Progenitor cell of endocrine pancreas (in vitro differentiated cells): Measurements from ENCODE around the gene TAP1. TPM values are rescaled to one million over a fixed set of nuclear protein-coding genes. Genes with fewer than 3 reads are reported as not detected.

ENCODE experiments used
- DNase-seq: peaks from one replicate; pipeline ENCODE4 v3.0.0; 2021; ENCODE audit warnings: low spot score; ENCODE audit not compliant: unreplicated experiment
- H3K27ac Mint-ChIP-seq: 2 replicates; pipeline ENCODE4 v1.8.0; 2021; ENCODE audit warnings: mild to moderate bottlenecking, moderate library complexity, mixed read lengths
- H3K27me3 Mint-ChIP-seq: 2 replicates; pipeline ENCODE4 v1.8.0; 2021; ENCODE audit warnings: mixed read lengths
- H3K36me3 Mint-ChIP-seq: 2 replicates; pipeline ENCODE4 v1.8.0; 2022; ENCODE audit warnings: mixed read lengths; ENCODE audit not compliant: insufficient read depth
- H3K4me1 Mint-ChIP-seq: 2 replicates; pipeline ENCODE4 v1.8.0; 2021; ENCODE audit warnings: low read depth, mixed read lengths
- H3K4me3 Mint-ChIP-seq: 2 replicates; pipeline ENCODE4 v1.8.0; 2021; ENCODE audit warnings: low read depth, mild to moderate bottlenecking, moderate library complexity, mixed read lengths
- H3K9me3 Mint-ChIP-seq: 2 replicates; pipeline ENCODE4 v1.8.0; 2021; ENCODE audit warnings: low read depth, mixed read lengths
- total RNA-seq: library from RNA; stranded (reverse); gene quantifications from 2 replicates; pipeline ENCODE4 v1.2.1, GENCODE V29; 2021
- TF ChIP-seq, protein P1 (sequence below): fragments of 200-600 bp; sonication (generic); IDR thresholded peaks from one replicate; pipeline ENCODE4 v1.5.0; 2021; ENCODE audit warnings: antibody characterized with exemption, mild to moderate bottlenecking; ENCODE audit not compliant: unreplicated experiment

TAP1 gene
- total RNA-seq, 1 donor from 2014 or later = 0.50 TPM

- Mint-ChIP-seq H3K27me3 (peaks cover 69% of the 10 kb centered on the region), H3K36me3 (no peaks in the 10 kb centered on the region), H3K9me3 (no peaks in the 10 kb centered on the region), H3K4me3 (peak overlapping the region; percentile 84), H3K4me1 (peaks cover 10% of the 10 kb centered on the region), H3K27ac (no peak overlapping the region)
- no peak for DNase-seq
- TF ChIP-seq, protein P1, sequence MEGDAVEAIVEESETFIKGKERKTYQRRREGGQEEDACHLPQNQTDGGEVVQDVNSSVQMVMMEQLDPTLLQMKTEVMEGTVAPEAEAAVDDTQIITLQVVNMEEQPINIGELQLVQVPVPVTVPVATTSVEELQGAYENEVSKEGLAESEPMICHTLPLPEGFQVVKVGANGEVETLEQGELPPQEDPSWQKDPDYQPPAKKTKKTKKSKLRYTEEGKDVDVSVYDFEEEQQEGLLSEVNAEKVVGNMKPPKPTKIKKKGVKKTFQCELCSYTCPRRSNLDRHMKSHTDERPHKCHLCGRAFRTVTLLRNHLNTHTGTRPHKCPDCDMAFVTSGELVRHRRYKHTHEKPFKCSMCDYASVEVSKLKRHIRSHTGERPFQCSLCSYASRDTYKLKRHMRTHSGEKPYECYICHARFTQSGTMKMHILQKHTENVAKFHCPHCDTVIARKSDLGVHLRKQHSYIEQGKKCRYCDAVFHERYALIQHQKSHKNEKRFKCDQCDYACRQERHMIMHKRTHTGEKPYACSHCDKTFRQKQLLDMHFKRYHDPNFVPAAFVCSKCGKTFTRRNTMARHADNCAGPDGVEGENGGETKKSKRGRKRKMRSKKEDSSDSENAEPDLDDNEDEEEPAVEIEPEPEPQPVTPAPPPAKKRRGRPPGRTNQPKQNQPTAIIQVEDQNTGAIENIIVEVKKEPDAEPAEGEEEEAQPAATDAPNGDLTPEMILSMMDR = no peak
Measured at GRCh38 chr6:32837651-32838113, 15.8 kb downstream of the TAP1 start.

DNA sequence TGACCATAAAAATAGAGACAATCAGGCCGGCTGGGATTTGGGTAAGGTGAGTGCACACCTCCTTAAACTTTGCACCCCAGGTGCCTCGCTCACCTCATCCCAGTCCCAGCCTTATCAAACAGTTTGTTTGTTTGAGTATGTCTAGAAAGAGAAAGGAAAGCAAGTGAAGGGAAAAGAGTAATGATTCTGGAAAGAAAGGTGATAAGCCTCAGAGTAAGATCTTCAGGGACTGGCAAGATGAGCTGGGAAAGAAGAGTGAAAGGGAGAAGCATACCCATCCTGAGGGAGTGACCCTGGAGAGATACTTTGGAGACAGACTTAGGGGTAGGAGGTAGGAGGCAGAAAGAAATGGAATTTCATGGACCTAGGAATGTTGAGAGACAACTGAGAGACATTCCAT, 16.6 kb downstream of the TAP1 start:
- peaks cover 64% of the 10 kb centered on the region for H3K27me3 Mint-ChIP-seq

GRCh38 chr6:32835167-32835893, 18.2 kb downstream of the TAP1 start:
- no peak overlapping the region for H3K4me3 Mint-ChIP-seq
- no peaks in the 10 kb centered on the region for H3K9me3 Mint-ChIP-seq

More for the DNA sequence above, 16.6 kb downstream of the TAP1 start:
- no peak overlapping the region for H3K27ac Mint-ChIP-seq
- H3K9me3 Mint-ChIP-seq = no peaks in the 10 kb centered on the region
- no peak for DNase-seq
- H3K36me3 Mint-ChIP-seq = no peaks in the 10 kb centered on the region
- TF ChIP-seq, protein P1 = no peak
- peak overlapping the region; percentile 84 for H3K4me3 Mint-ChIP-seq
- H3K4me1 Mint-ChIP-seq = peaks cover 10% of the 10 kb centered on the region

GRCh38 chr6:32833664-32834063, 19.8 kb downstream of the TAP1 start:
- Mint-ChIP-seq H3K4me1 (peaks cover 10% of the 10 kb centered on the region), H3K27ac (no peak overlapping the region), H3K36me3 (no peaks in the 10 kb centered on the region), H3K27me3 (peaks cover 57% of the 10 kb centered on the region), H3K9me3 (no peaks in the 10 kb centered on the region), H3K4me3 (no peak overlapping the region)
- DNase-seq = no peak
- TF ChIP-seq, protein P1 = no peak

More at GRCh38 chr6:32835167-32835893, 18.2 kb downstream of the TAP1 start:
- H3K27me3 Mint-ChIP-seq = peaks cover 58% of the 10 kb centered on the region
- peaks cover 10% of the 10 kb centered on the region for H3K4me1 Mint-ChIP-seq
- no peak overlapping the region for H3K27ac Mint-ChIP-seq
- H3K36me3 Mint-ChIP-seq = no peaks in the 10 kb centered on the region
- TF ChIP-seq, protein P1 = no peak
- DNase-seq = no peak

DNA sequence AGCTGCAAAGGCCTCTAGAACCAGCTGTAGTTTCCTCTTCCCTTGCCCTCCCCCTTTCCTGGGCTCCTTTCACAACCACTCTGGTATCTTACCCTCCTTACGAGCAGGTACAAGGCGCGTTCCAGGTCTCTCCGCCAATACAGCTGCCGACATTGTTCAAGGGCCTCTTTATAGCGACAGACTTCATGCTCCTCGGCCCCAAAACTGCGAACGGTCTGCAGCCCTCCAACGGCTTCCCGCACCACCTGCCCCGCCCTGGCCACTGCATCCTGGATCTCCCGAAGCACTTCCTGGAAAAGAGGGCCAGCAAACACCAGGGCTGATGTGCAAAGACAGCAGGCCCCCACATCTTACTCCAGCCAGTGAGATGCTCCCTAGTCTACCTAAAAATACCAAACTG, 21.0 kb downstream of the TAP1 start:
- no peak overlapping the region for H3K4me3 Mint-ChIP-seq
- no peaks in the 10 kb centered on the region for H3K36me3 Mint-ChIP-seq
- TF ChIP-seq, protein P1 = no peak
- H3K9me3 Mint-ChIP-seq = no peaks in the 10 kb centered on the region
- no peak overlapping the region for H3K27ac Mint-ChIP-seq
- peaks cover 9% of the 10 kb centered on the region for H3K4me1 Mint-ChIP-seq
- no peak for DNase-seq
- H3K27me3 Mint-ChIP-seq = peaks cover 58% of the 10 kb centered on the region
